Measurements from ENCODE around the gene FAM107B.

DNA sequence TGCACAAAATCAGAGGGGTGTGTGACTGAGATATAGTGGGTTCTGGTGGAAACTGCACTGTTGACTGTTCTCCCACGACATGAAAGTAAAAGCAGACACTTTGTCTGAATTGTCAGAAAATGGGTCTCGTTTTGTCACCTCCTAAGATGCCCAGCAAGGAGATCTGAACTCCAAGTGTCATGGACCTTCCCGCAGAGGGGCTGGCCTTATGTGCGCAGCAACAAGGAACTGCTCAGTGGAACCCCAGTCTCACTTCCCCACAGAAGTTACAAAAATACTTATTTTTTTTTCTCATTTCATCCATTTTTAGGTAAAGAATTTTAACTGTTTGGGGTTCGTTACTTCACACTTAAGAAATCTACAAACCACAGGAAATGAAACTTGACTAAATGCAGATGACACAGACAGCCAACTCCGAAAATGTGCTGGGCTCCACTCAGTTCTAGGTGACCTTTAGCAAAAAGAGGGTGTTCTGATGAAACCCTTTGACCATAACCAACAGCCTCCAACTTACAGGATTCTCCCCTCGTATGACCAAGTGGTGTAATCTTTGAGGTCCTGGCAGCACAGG, 115.0 kb downstream of the FAM107B start:
- TF ChIP-seq ZFX (IDR thresholded peaks at IDR 0.05) (no peak), CTCF (conservative IDR thresholded peaks at IDR 0.05) (no peak)
